ENCODE measurements around the gene CCDC71. TPM values are rescaled to one million over a fixed set of nuclear protein-coding genes. Genes with fewer than 3 reads are reported as not detected.
A peak's percentile ranks its signal among the peaks of the same experiment; 100 is the strongest.

The CCDC71 gene
- total and polyA plus RNA-seq, 9 of the 15 experiments (the other 6 are each of a cell fraction or from before 2014, with no cell fraction given), result 0.13 to 19.3 (median 14.3) TPM

- 43% methylated on average over 8 of the region's 14 CpGs for WGBS (ENCODE audit: insufficient coverage, low coverage, missing lambda C conversion rate)
- Histone ChIP-seq H3K4me3 (no peak overlapping the region), H3K4me1 (replicated peaks in 1 of 2; ENCODE audit: control insufficient read depth in 2 of 2, insufficient read depth in 2 of 2, low read length in 2 of 2) (peaks cover 0 to 31% of the 10 kb centered on the region in 2 experiments; a peak in 2 of 5 replicates), H3K9ac (ENCODE audit: insufficient read depth in 1 of 2, low read depth in 2 of 2, low read length in 2 of 2) (peak overlapping the region in 1 of 2 experiments; percentile 68; a peak in 1 of 4 replicates), H3K79me2 (ENCODE audit: control insufficient read depth, insufficient read depth, low read length) (peaks cover 5% of the 10 kb centered on the region), H3K27me3 (ENCODE audit: control insufficient read depth in 2 of 2, insufficient read depth in 2 of 2, low read length in 2 of 2) (no peaks in the 10 kb centered on the region), H3K27ac (ENCODE audit: extremely low read depth, low read depth, low read length) (no peak overlapping the region), H3K4me2 (ENCODE audit: insufficient read depth, low read length) (no peak overlapping the region), H3K36me3 (ENCODE audit: control insufficient read depth, insufficient read depth, low read length) (0 out of 3 replicates have a peak, but pooled peaks cover 2% of the 10 kb centered on the region), H3K9me1 (ENCODE audit: control insufficient read depth, insufficient read depth, low read length) (no peaks in the 10 kb centered on the region), H2AFZ (ENCODE audit: low read depth, low read length) (no peak overlapping the region), H4K20me1 (replicated peaks; ENCODE audit: control insufficient read depth, insufficient read depth, low read length) (no peaks in the 10 kb centered on the region), H3K9me3 (replicated peaks; ENCODE audit: control insufficient read depth, insufficient read depth, low read depth, low read length) (no peaks in the 10 kb centered on the region)
- DNase-seq (ENCODE audit: extremely low read depth in 1 of 4, low spot score in 3 of 4) (peak in 1 of 4 experiments; percentile 18), FAIRE-seq (no peak), ATAC-seq (no peak)
- ChIA-PET POLR2A (no interaction called here), CTCF (ENCODE audit: low intra/inter-chr PET ratio) (no interaction called here)
- intact Hi-C loops (cut with micrococcal nuclease), result no loop called here
- in situ Hi-C loops (cut with MboI), result no loop called here
- no TSS peak for BruUV-seq (replicated peaks)
- TF ChIP-seq REST (IDR thresholded peaks at IDR 0.05; ENCODE audit: borderline replicate concordance) (no peak), REST (CRISPR knock-in tag; IDR thresholded peaks at IDR 0.05; ENCODE audit: low read depth) (no peak), ZNF239 (CRISPR knock-in tag; IDR thresholded peaks at IDR 0.05) (no peak), CTCF (IDR thresholded peaks at IDR 0.05 in 2 of 3, conservative IDR thresholded peaks at IDR 0.05 in 1 of 3; ENCODE audit: insufficient read depth in 2 of 3, low read depth in 1 of 3, low read length in 3 of 3) (peak in 1 of 3 experiments; percentile 39; a peak in 2 of 6 replicates), RAD21 (CRISPR knock-in tag; conservative IDR thresholded peaks at IDR 0.05 in 1 of 2, IDR thresholded peaks at IDR 0.05 in 1 of 2) (0 out of 4 replicates have a peak, but pooled peaks of 1 of the 2 experiments have one; percentile 20)
Measured at GRCh38 chr3:49124991-49125670, 41.0 kb downstream of the CCDC71 start.
